ENCODE data around the gene CELF1.
"Not testable (repeated sequence)": the region's sequence is repeated elsewhere in the genome, so short reads cannot be mapped to it uniquely, and the experiment has no call there.

CELF1 gene

GRCh38 chr11:47565340-47566148 lies 12.6 kb upstream of the CELF1 start, which contains the start of gene PTPMT1:
PTPMT1 (plus strand) TSS chr11:47565599; CDS start chr11:47565623, 24 bp downstream.
- peak within 1 kb of the TSS; percentile 97 for H2AFZ ChIP-seq (ENCODE audit: low read length)
- H3K4me2 ChIP-seq (ENCODE audit: low read depth, low read length) = peak within 1 kb of the TSS; percentile 85
- no peak within 1 kb of the TSS; the same call in 1 of the 2 replicates for H3K27ac ChIP-seq (ENCODE audit: low read length)
- H3K9me3 ChIP-seq (replicated peaks; ENCODE audit: insufficient read depth, low read length) = no peaks in the 10 kb centered on the region
- H3F3A ChIP-seq (ENCODE audit: insufficient read depth, low read length) = no peaks in the 10 kb centered on the region
- H3K9ac ChIP-seq (ENCODE audit: low read length) = peak within 1 kb of the TSS; percentile 92
- TF ChIP-seq CTCF (IDR thresholded peaks at IDR 0.05; ENCODE audit: low read length) (no peak), EZH2 (optimal IDR thresholded peaks at IDR 0.05; ENCODE audit: low read depth, low read length) (no peak), EZH2phosphoT487 (IDR thresholded peaks at IDR 0.05; ENCODE audit: low read length) (no peak)
- peaks cover 43% of the 10 kb centered on the region for H3K79me2 ChIP-seq (ENCODE audit: low read length)
- no peaks in the 10 kb centered on the region for H3K36me3 ChIP-seq (replicated peaks; ENCODE audit: insufficient read depth, low read length)
- no peaks in the 10 kb centered on the region for H3K27me3 ChIP-seq (replicated peaks; ENCODE audit: insufficient read depth, low read length)
- H3K4me1 ChIP-seq (ENCODE audit: low read length) = peaks cover 8% of the 10 kb centered on the region; the same call in 1 of the 2 replicates
- no peaks in the 10 kb centered on the region for H4K20me1 ChIP-seq (ENCODE audit: insufficient read depth, low read length)
- peak within 1 kb of the TSS; percentile 98 for H3K4me3 ChIP-seq (ENCODE audit: low read length)
- H3K9me2 ChIP-seq (replicated peaks; ENCODE audit: insufficient read depth, low read length) = no peaks in the 10 kb centered on the region
- peak; percentile 66 for DNase-seq

- Histone ChIP-seq H3K27ac (ENCODE audit: low read length) (no peak overlapping the region), H3K9ac (ENCODE audit: low read length) (peak overlapping the region; percentile 92), H3K9me2 (replicated peaks; ENCODE audit: insufficient read depth, low read length) (no peaks in the 10 kb centered on the region), H3K27me3 (replicated peaks; ENCODE audit: insufficient read depth, low read length) (no peaks in the 10 kb centered on the region), H4K20me1 (ENCODE audit: insufficient read depth, low read length) (no peaks in the 10 kb centered on the region), H3K36me3 (replicated peaks; ENCODE audit: insufficient read depth, low read length) (no peaks in the 10 kb centered on the region), H3K4me2 (ENCODE audit: low read depth, low read length) (peak overlapping the region; percentile 85), H3F3A (ENCODE audit: insufficient read depth, low read length) (no peaks in the 10 kb centered on the region), H2AFZ (ENCODE audit: low read length) (peak overlapping the region; percentile 97), H3K9me3 (replicated peaks; ENCODE audit: insufficient read depth, low read length) (no peaks in the 10 kb centered on the region), H3K79me2 (ENCODE audit: low read length) (peaks cover 37% of the 10 kb centered on the region), H3K4me3 (ENCODE audit: low read length) (peak overlapping the region; percentile 98), H3K4me1 (ENCODE audit: low read length) (peaks cover 8% of the 10 kb centered on the region; the same call in 1 of the 2 replicates)
- no peak for TF ChIP-seq EZH2 (optimal IDR thresholded peaks at IDR 0.05; ENCODE audit: low read depth, low read length)
- TF ChIP-seq EZH2phosphoT487 (IDR thresholded peaks at IDR 0.05; ENCODE audit: low read length) = no peak
- DNase-seq = no peak
Measured at GRCh38 chr11:47564933-47565339, 12.0 kb upstream of the CELF1 start.

GRCh38 chr11:47564366-47564765 lies 11.4 kb upstream of the CELF1 start:
- not testable (repeated sequence) for H3K4me2 ChIP-seq (ENCODE audit: low read depth, low read length); H3F3A ChIP-seq (ENCODE audit: insufficient read depth, low read length); H3K9me3 ChIP-seq (replicated peaks; ENCODE audit: insufficient read depth, low read length); H2AFZ ChIP-seq (ENCODE audit: low read length); H3K27ac ChIP-seq (ENCODE audit: low read length); H3K36me3 ChIP-seq (replicated peaks; ENCODE audit: insufficient read depth, low read length); DNase-seq; H4K20me1 ChIP-seq (ENCODE audit: insufficient read depth, low read length); H3K9me2 ChIP-seq (replicated peaks; ENCODE audit: insufficient read depth, low read length); H3K4me1 ChIP-seq (ENCODE audit: low read length); H3K27me3 ChIP-seq (replicated peaks; ENCODE audit: insufficient read depth, low read length); H3K4me3 ChIP-seq (ENCODE audit: low read length); H3K9ac ChIP-seq (ENCODE audit: low read length)
- H3K79me2 ChIP-seq (ENCODE audit: low read length) = peaks cover 31% of the 10 kb centered on the region

GRCh38 chr11:47562393-47562792 lies 9.5 kb upstream of the CELF1 start:
- H3K4me1 ChIP-seq (ENCODE audit: low read length); H3K9me2 ChIP-seq (replicated peaks; ENCODE audit: insufficient read depth, low read length); H3K27ac ChIP-seq (ENCODE audit: low read length); H3K9ac ChIP-seq (ENCODE audit: low read length); H3F3A ChIP-seq (ENCODE audit: insufficient read depth, low read length); H3K27me3 ChIP-seq (replicated peaks; ENCODE audit: insufficient read depth, low read length); H3K9me3 ChIP-seq (replicated peaks; ENCODE audit: insufficient read depth, low read length); H2AFZ ChIP-seq (ENCODE audit: low read length); H4K20me1 ChIP-seq (ENCODE audit: insufficient read depth, low read length); H3K36me3 ChIP-seq (replicated peaks; ENCODE audit: insufficient read depth, low read length); H3K4me2 ChIP-seq (ENCODE audit: low read depth, low read length); DNase-seq; H3K4me3 ChIP-seq (ENCODE audit: low read length): not testable (repeated sequence)
- peaks cover 19% of the 10 kb centered on the region for H3K79me2 ChIP-seq (ENCODE audit: low read length)

All from MM.1S (cell line).